ENCODE measurements around the gene FBXW11.

GRCh38 chr5:171978016-171978415 is 28.4 kb downstream of the FBXW11 start:
- TF ChIP-seq CREB1 (IDR thresholded peaks at IDR 0.05): no peak
- no peak for TF ChIP-seq CBX5 (IDR thresholded peaks at IDR 0.05; ENCODE audit: low read depth, low read length)
- no peak for TF ChIP-seq TAF1 (IDR thresholded peaks at IDR 0.05; ENCODE audit: low read depth, low read length)
- no peak for TF ChIP-seq TCF12 (IDR thresholded peaks at IDR 0.05; ENCODE audit: low read depth, low read length)
- TF ChIP-seq POLR2A (IDR thresholded peaks at IDR 0.05; ENCODE audit: control extremely low read depth in 1 of 2, low read depth in 2 of 2, low read length in 2 of 2): no peak
- TF ChIP-seq CEBPB (IDR thresholded peaks at IDR 0.05; ENCODE audit: low read depth, low read length): no peak
- TF ChIP-seq BRCA1 (IDR thresholded peaks at IDR 0.05; ENCODE audit: low read depth, low read length): no peak
- TF ChIP-seq CTCF (IDR thresholded peaks at IDR 0.05; ENCODE audit: control extremely low read depth in 1 of 3, insufficient read depth in 1 of 3, low read depth in 1 of 3, low read length in 3 of 3): no peak
- no peak for TF ChIP-seq SP2 (IDR thresholded peaks at IDR 0.05; ENCODE audit: low read length)
- TF ChIP-seq POLR2AphosphoS5 (IDR thresholded peaks at IDR 0.05; ENCODE audit: low read depth, low read length): no peak

Data from H1 (cell line).